ENCODE results near the gene ALPL. TPM values are rescaled to one million over a fixed set of nuclear protein-coding genes. Genes with fewer than 3 reads are reported as not detected.

The ALPL gene
- polyA plus RNA-seq, 1 donor from 2014 or later, result 0.42 TPM

- Histone ChIP-seq H3K27me3 (ENCODE audit: insufficient read depth, low read depth, low read length) (peaks cover 9% of the 10 kb centered on the region), H3K9ac (ENCODE audit: low read length) (no peak overlapping the region), H3K79me2 (replicated peaks; ENCODE audit: insufficient read depth, low read length) (no peaks in the 10 kb centered on the region), H3K9me2 (ENCODE audit: insufficient read depth, low read length) (no peaks in the 10 kb centered on the region), H3K9me3 (ENCODE audit: low read length) (no peaks in the 10 kb centered on the region), H4K20me1 (ENCODE audit: insufficient read depth) (no peaks in the 10 kb centered on the region), H3K27ac (ENCODE audit: low read length) (no peak overlapping the region), H3K36me3 (ENCODE audit: insufficient read depth, low read length) (no peaks in the 10 kb centered on the region), H3K4me2 (ENCODE audit: low read length) (no peak overlapping the region), H3F3A (ENCODE audit: insufficient read depth, low read length, poor library complexity, severe bottlenecking) (no peaks in the 10 kb centered on the region), H3K4me3 (ENCODE audit: low read length) (no peak overlapping the region), H2AFZ (ENCODE audit: low read depth, low read length) (no peak overlapping the region)
- TF ChIP-seq CTCF (IDR thresholded peaks at IDR 0.05; ENCODE audit: poor library complexity, severe bottlenecking), result no peak
Measured at GRCh38 chr1:21503706-21504377, 5.4 kb upstream of the ALPL start.

- no peaks in the 10 kb centered on the region for H3K36me3 ChIP-seq (ENCODE audit: insufficient read depth, low read length)
- H3K4me2 ChIP-seq (ENCODE audit: low read length), result no peak overlapping the region
- H4K20me1 ChIP-seq (ENCODE audit: insufficient read depth), result no peaks in the 10 kb centered on the region
- TF ChIP-seq EZH2 (IDR thresholded peaks at IDR 0.05; ENCODE audit: borderline replicate concordance, insufficient read depth, low read length, poor library complexity, severe bottlenecking) (no peak), EP300 (conservative IDR thresholded peaks at IDR 0.05; ENCODE audit: poor library complexity, severe bottlenecking) (no peak), TAF1 (IDR thresholded peaks at IDR 0.05; ENCODE audit: low read depth) (no peak), POLR2AphosphoS5 (IDR thresholded peaks at IDR 0.05) (no peak), REST (IDR thresholded peaks at IDR 0.05; ENCODE audit: borderline replicate concordance) (no peak), MXI1 (conservative IDR thresholded peaks at IDR 0.05; ENCODE audit: poor library complexity, severe bottlenecking) (no peak), CTCF (IDR thresholded peaks at IDR 0.05; ENCODE audit: poor library complexity, severe bottlenecking) (no peak), RAD21 (conservative IDR thresholded peaks at IDR 0.05) (no peak), SMC3 (conservative IDR thresholded peaks at IDR 0.05; ENCODE audit: poor library complexity) (no peak)
- no peaks in the 10 kb centered on the region for H3K9me3 ChIP-seq (ENCODE audit: low read length)
- no peak overlapping the region for H2AFZ ChIP-seq (ENCODE audit: low read depth, low read length)
- no peak overlapping the region for H3K9ac ChIP-seq (ENCODE audit: low read length)
- no peak overlapping the region for H3K27ac ChIP-seq (ENCODE audit: low read length)
- H3K9me2 ChIP-seq (ENCODE audit: insufficient read depth, low read length), result no peaks in the 10 kb centered on the region
- H3K27me3 ChIP-seq (ENCODE audit: insufficient read depth, low read depth, low read length), result peaks cover 22% of the 10 kb centered on the region
- H3K79me2 ChIP-seq (replicated peaks; ENCODE audit: insufficient read depth, low read length), result no peaks in the 10 kb centered on the region
- H3F3A ChIP-seq (ENCODE audit: insufficient read depth, low read length, poor library complexity, severe bottlenecking), result no peaks in the 10 kb centered on the region
- no peak overlapping the region for H3K4me3 ChIP-seq (ENCODE audit: low read length)
Measured at GRCh38 chr1:21506804-21507203, 2.4 kb upstream of the ALPL start.

All from neural cell (in vitro differentiated cells).